H1 (cell line): ENCODE data around the gene HSD17B2. TPM values are rescaled to one million over a fixed set of nuclear protein-coding genes. Genes with fewer than 3 reads are reported as not detected.

Experiments
- CTCF ChIA-PET: fragments of 300-600 bp; sonication (Branson Sonifier 250); formaldehyde crosslinking; loops from one replicate; lab custom pipeline; 2021; ENCODE audit not compliant: partially characterized antibody; lab: Charles Lee
- POLR2A ChIA-PET: fragments of 300-600 bp; sonication (Branson Sonifier 250); formaldehyde crosslinking; loops from one replicate; lab custom pipeline; 2021; ENCODE audit warnings: inconsistent platforms; ENCODE audit not compliant: partially characterized antibody; lab: Charles Lee
- DNase-seq, 2 experiments: peaks; one replicate each; pipeline versions ENCODE4 v3.0.0 to v3.0.0-alpha.2; 2010 to 2022; ENCODE audit warnings: low spot score in 2 of 2, low read depth in 1 of 2, mixed read lengths in 1 of 2
- FAIRE-seq: peaks from 2 replicates; lab custom pipeline; 2011; peaks lifted over from hg19 to GRCh38; lab: Jason Lieb, UNC
- H2AFZ ChIP-seq: 2 replicates; pipeline ENCODE4 v1.8.1; 2012; ENCODE audit warnings: low read length, inconsistent platforms
- H2AK5ac ChIP-seq: 2 replicates; pipeline ENCODE4 v1.6.1; 2013; ENCODE audit warnings: low read depth, low read length
- H2BK120ac ChIP-seq: replicated peaks from 2 replicates; pipeline ENCODE3; 2013; ENCODE audit warnings: low read depth, low read length, inconsistent platforms
- H2BK12ac ChIP-seq: 2 replicates; pipeline ENCODE4 v1.6.1; 2013; ENCODE audit warnings: low read depth, low read length
- H2BK15ac ChIP-seq: 2 replicates; pipeline ENCODE4 v1.6.1; 2013; ENCODE audit warnings: low read length
- H2BK20ac ChIP-seq: 2 replicates; pipeline ENCODE4 v1.6.1; 2013; ENCODE audit warnings: low read length
- H2BK5ac ChIP-seq: 2 replicates; pipeline ENCODE4 v1.6.1; 2013; ENCODE audit warnings: low read depth, low read length
- H3K14ac ChIP-seq: 2 replicates; pipeline ENCODE4 v1.6.1; 2013; ENCODE audit warnings: inconsistent platforms; ENCODE audit not compliant: insufficient read length
- H3K18ac ChIP-seq: 2 replicates; pipeline ENCODE4 v1.6.1; 2013; ENCODE audit warnings: low read length; ENCODE audit errors: extremely low read depth
- H3K23ac ChIP-seq: 2 replicates; pipeline ENCODE4 v1.6.1; 2013; ENCODE audit warnings: inconsistent platforms; ENCODE audit not compliant: insufficient read length
- H3K23me2 ChIP-seq: 2 replicates; pipeline ENCODE4 v1.6.1; 2013; ENCODE audit warnings: low read depth, low read length
- H3K27ac ChIP-seq: 2 replicates; pipeline ENCODE4 v1.6.1; 2011; ENCODE audit warnings: low read depth, low read length, inconsistent platforms
- H3K27me3 ChIP-seq, 4 experiments: replicated peaks in 1 of 4; 1 replicate in 1 of 4; 2 replicates in 3 of 4; pipeline versions ENCODE4 v1.6.1 to v1.8.1; 2011 to 2013; ENCODE audit warnings: low read length in 3 of 4, mild to moderate bottlenecking in 3 of 4, inconsistent platforms in 2 of 4, mixed read lengths in 2 of 4, moderate library complexity in 1 of 4; ENCODE audit not compliant: control insufficient read depth in 3 of 4, insufficient read depth in 3 of 4; ENCODE audit errors: extremely low read depth in 1 of 4
- H3K36me3 ChIP-seq, 4 experiments: 2 replicates each; pipeline versions ENCODE4 v1.6.1 to v1.8.1; 2011 to 2013; ENCODE audit warnings: mild to moderate bottlenecking in 4 of 4, low read length in 3 of 4, moderate library complexity in 2 of 4, control low read depth in 1 of 4, inconsistent platforms in 1 of 4; ENCODE audit not compliant: insufficient read depth in 4 of 4, control insufficient read depth in 2 of 4
- H3K4ac ChIP-seq: replicated peaks from 2 replicates; pipeline ENCODE3; 2013; ENCODE audit warnings: low read length, low read depth, mixed read lengths, inconsistent platforms; ENCODE audit not compliant: insufficient read length
- H3K4me1 ChIP-seq, 4 experiments: replicated peaks in 1 of 4; 1 replicate in 1 of 4; 2 replicates in 3 of 4; pipeline versions ENCODE4 v1.6.1 to v1.8.1; 2011 to 2013; ENCODE audit warnings: low read length in 3 of 4, inconsistent platforms in 2 of 4, mixed read lengths in 1 of 4; ENCODE audit not compliant: insufficient read depth in 4 of 4, control insufficient read depth in 3 of 4
- H3K4me2 ChIP-seq, 2 experiments: 2 replicates each; pipeline versions ENCODE4 v1.6.1 to v1.8.1; 2011 to 2013; ENCODE audit warnings: low read depth in 2 of 2, low read length in 2 of 2, control low read depth in 1 of 2, inconsistent platforms in 1 of 2, mild to moderate bottlenecking in 1 of 2; ENCODE audit not compliant: insufficient read depth in 1 of 2
- H3K4me3 ChIP-seq, 4 experiments: fragments of 200-600, 300-600 bp in 1 of 4; sonication (generic), shearing (Covaris generic), sonication (Bioruptor Twin) in 1 of 4; 2 replicates each; pipeline versions ENCODE4 v1.5.1 to v1.8.1; 2011 to 2016; ENCODE audit warnings: low read length in 4 of 4, low read depth in 3 of 4, control low read depth in 2 of 4, inconsistent platforms in 2 of 4, mild to moderate bottlenecking in 2 of 4, mixed read lengths in 1 of 4, moderate library complexity in 1 of 4; ENCODE audit not compliant: insufficient read depth in 2 of 4; ENCODE audit errors: extremely low read depth in 1 of 4
- H3K56ac ChIP-seq: replicated peaks from 2 replicates; pipeline ENCODE3; 2013; ENCODE audit warnings: low read depth, mild to moderate bottlenecking, mixed read lengths, low read length, inconsistent platforms; ENCODE audit not compliant: insufficient read length
- H3K79me1 ChIP-seq: 2 replicates; pipeline ENCODE4 v1.6.1; 2013; ENCODE audit warnings: low read depth, low read length, control low read depth
- H3K79me2 ChIP-seq, 2 experiments: 2 replicates each; pipeline versions ENCODE4 v1.6.1 to v1.8.1; 2012 to 2013; ENCODE audit warnings: low read length in 2 of 2, mild to moderate bottlenecking in 2 of 2, inconsistent platforms in 1 of 2; ENCODE audit not compliant: insufficient read depth in 2 of 2, control insufficient read depth in 1 of 2
- H3K9ac ChIP-seq, 4 experiments: replicated peaks in 1 of 4; 1 replicate in 1 of 4; 2 replicates in 3 of 4; pipeline versions ENCODE4 v1.6.1 to v1.8.1; 2011 to 2013; ENCODE audit warnings: low read depth in 3 of 4, low read length in 3 of 4, control low read depth in 2 of 4, mild to moderate bottlenecking in 2 of 4, moderate library complexity in 2 of 4, inconsistent platforms in 1 of 4; ENCODE audit errors: extremely low read depth in 1 of 4
- H3K9me3 ChIP-seq, 2 experiments: 2 replicates each; pipeline versions ENCODE4 v1.6.1 to v1.8.1; 2012 to 2013; ENCODE audit warnings: mild to moderate bottlenecking in 2 of 2, moderate library complexity in 2 of 2, control low read depth in 1 of 2, inconsistent platforms in 1 of 2, low read depth in 1 of 2, low read length in 1 of 2, mixed read lengths in 1 of 2; ENCODE audit not compliant: insufficient read depth in 2 of 2
- H4K20me1 ChIP-seq, 2 experiments: replicated peaks in 1 of 2; 2 replicates each; pipeline versions ENCODE3 to v1.8.1; 2011 to 2013; ENCODE audit warnings: inconsistent platforms in 2 of 2, low read length in 2 of 2, mild to moderate bottlenecking in 1 of 2; ENCODE audit not compliant: insufficient read depth in 2 of 2, control insufficient read depth in 1 of 2
- H4K5ac ChIP-seq: 2 replicates; pipeline ENCODE4 v1.6.1; 2013; ENCODE audit warnings: low read length, low read depth, mixed read lengths, inconsistent platforms; ENCODE audit not compliant: insufficient read length
- H4K8ac ChIP-seq: 2 replicates; pipeline ENCODE4 v1.8.0; 2013; ENCODE audit warnings: mild to moderate bottlenecking, moderate library complexity, low read length, inconsistent platforms; ENCODE audit not compliant: insufficient read depth; ENCODE audit errors: extremely low read depth
- H4K91ac ChIP-seq: replicated peaks from 2 replicates; pipeline ENCODE3; 2013; ENCODE audit warnings: low read length, mixed read lengths, inconsistent platforms; ENCODE audit not compliant: insufficient read length
- ATF3 ChIP-seq: IDR thresholded peaks from 2 replicates; pipeline ENCODE4 v1.6.1; 2011; ENCODE audit warnings: low read depth, mild to moderate bottlenecking, low read length; ENCODE audit not compliant: insufficient read depth
- BRCA1 ChIP-seq: IDR thresholded peaks from 2 replicates; pipeline ENCODE4 v1.6.1; 2012; ENCODE audit warnings: low read depth, low read length, improper control_type of control experiment
- CHD1 ChIP-seq: IDR thresholded peaks from 2 replicates; pipeline ENCODE4 v1.6.1; 2012; ENCODE audit warnings: low read depth, low read length, improper control_type of control experiment
- GTF2F1 ChIP-seq: IDR thresholded peaks from 2 replicates; pipeline ENCODE4 v1.6.1; 2012; ENCODE audit warnings: low read depth, low read length, improper control_type of control experiment, borderline replicate concordance
- HDAC2 ChIP-seq, 2 experiments: fragments of 300-600 bp in 1 of 2; sonication (generic) in 1 of 2; IDR thresholded peaks; 2 replicates each; pipeline ENCODE4 v1.6.1; 2011 to 2012; ENCODE audit warnings: low read depth in 2 of 2, low read length in 2 of 2, mild to moderate bottlenecking in 2 of 2, moderate library complexity in 2 of 2, borderline replicate concordance in 1 of 2, inconsistent platforms in 1 of 2
- HDAC6 ChIP-seq: IDR thresholded peaks from one replicate; pipeline ENCODE4 v1.7.1; 2012; ENCODE audit warnings: low read depth, mild to moderate bottlenecking, inconsistent platforms, low read length, moderate library complexity
- KDM4A ChIP-seq: IDR thresholded peaks from one replicate; pipeline ENCODE4 v1.7.1; 2012; ENCODE audit warnings: low read depth, mild to moderate bottlenecking, moderate library complexity, low read length, inconsistent platforms; ENCODE audit not compliant: severe bottlenecking
- RAD21 ChIP-seq, 2 experiments: IDR thresholded peaks in 1 of 2; conservative IDR thresholded peaks in 1 of 2; 2 replicates each; pipeline ENCODE4 v1.6.1; 2011; ENCODE audit warnings: low read depth in 2 of 2, low read length in 2 of 2, improper control_type of control experiment in 1 of 2, inconsistent platforms in 1 of 2, mild to moderate bottlenecking in 1 of 2, moderate library complexity in 1 of 2
- SIN3A ChIP-seq, 2 experiments: IDR thresholded peaks in 1 of 2; conservative IDR thresholded peaks in 1 of 2; 2 replicates each; pipeline ENCODE4 v1.6.1; 2011 to 2012; ENCODE audit warnings: low read length in 2 of 2, improper control_type of control experiment in 1 of 2, low read depth in 1 of 2, mild to moderate bottlenecking in 1 of 2
- SP2 ChIP-seq: IDR thresholded peaks from 2 replicates; pipeline ENCODE4 v1.6.1; 2012; ENCODE audit warnings: mild to moderate bottlenecking, low read length, inconsistent platforms
- SP4 ChIP-seq: IDR thresholded peaks from 2 replicates; pipeline ENCODE4 v1.6.1; 2012; ENCODE audit warnings: low read length, inconsistent platforms
- TAF7 ChIP-seq: optimal IDR thresholded peaks from 2 replicates; pipeline ENCODE3; 2011; ENCODE audit warnings: low read depth, mild to moderate bottlenecking, inconsistent platforms, low read length, moderate library complexity, borderline replicate concordance
- WGBS, 2 experiments: shearing (Covaris generic) in 1 of 2; methylation state at CpG; one replicate each; pipeline versions ENCODE4 v1.1.6 to v1.1.7; 2013 to 2015; ENCODE audit warnings: low lambda C conversion rate in 2 of 2, mixed read lengths in 2 of 2, inconsistent platforms in 1 of 2, low coverage in 1 of 2, missing lambda C conversion rate in 1 of 2; ENCODE audit not compliant: insufficient replicate concordance in 2 of 2, insufficient coverage in 1 of 2, insufficient read length in 1 of 2; ENCODE audit errors: extremely low coverage in 1 of 2, missing lambda C conversion rate in 1 of 2; 5-methylcytosine and 5-hydroxymethylcytosine counted together
- polyA plus RNA-seq, 7 experiments: library from polyadenylated mRNA; depleted of rRNA in 3 of 7; stranded (reverse) in 5 of 7; unstranded in 2 of 7; fragments of >200 nt in 5 of 7; fragments of 200-250 nt in 2 of 7; gene quantifications; 1 replicate in 5 of 7; 2 replicates in 1 of 7; 4 replicates in 1 of 7; pipeline versions ENCODE4 v1.2.1 to v1.2.3, GENCODE V29; 2011 to 2013; ENCODE audit warnings: missing spikeins in 2 of 7, mixed read lengths in 2 of 7
- total RNA-seq: library from RNA; stranded (reverse); fragmentation: NEBNext Ultra II Directional; extraction: Animal tissue kit (Norgen Biotek cat#: 25700); gene quantifications from 2 replicates; pipeline ENCODE4 v1.2.1, GENCODE V29; 2021

HSD17B2 gene
- total and polyA plus RNA-seq, 2 of the 8 experiments (the other 6 are each of a cell fraction or from before 2014, with no cell fraction given), result not detected

GRCh38 chr16:81987121-81987520 is 47.9 kb upstream of the HSD17B2 start:
- no peaks in the 10 kb centered on the region for H3K9me3 ChIP-seq
- no peak overlapping the region for H3K4ac ChIP-seq
- H2AFZ ChIP-seq, result no peak overlapping the region
- no peak overlapping the region for H2BK15ac ChIP-seq
- no peak overlapping the region for H3K23ac ChIP-seq
- CTCF ChIA-PET, result interaction anchor here (0.6 to 3.1 kb wide), 6 partner anchors 10 to 236 kb away, joined by 3 to 18 read pairs (median 3); no protein-coding TSS in a partner anchor
- no peaks in the 10 kb centered on the region for H3K36me3 ChIP-seq
- H2AK5ac ChIP-seq, result no peak overlapping the region
- FAIRE-seq (no peak), DNase-seq (no peak)
- no peak overlapping the region for H3K56ac ChIP-seq
- no peak overlapping the region for H3K14ac ChIP-seq
- no peak overlapping the region for H4K91ac ChIP-seq
- no peak overlapping the region for H3K4me2 ChIP-seq
- H3K4me3 ChIP-seq, result no peak overlapping the region
- H3K9ac ChIP-seq, result no peak overlapping the region
- H2BK20ac ChIP-seq, result no peak overlapping the region
- no peak overlapping the region for H3K18ac ChIP-seq
- H3K79me2 ChIP-seq, result no peaks in the 10 kb centered on the region
- H3K4me1 ChIP-seq, result no peaks in the 10 kb centered on the region; a peak in 1 of 7 replicates
- POLR2A ChIA-PET, result no interaction called here
- no peak overlapping the region for H2BK12ac ChIP-seq
- no peaks in the 10 kb centered on the region for H3K23me2 ChIP-seq
- no peak overlapping the region for H4K8ac ChIP-seq
- no peak overlapping the region for H2BK5ac ChIP-seq
- no peak overlapping the region for H4K5ac ChIP-seq
- H4K20me1 ChIP-seq, result no peaks in the 10 kb centered on the region
- H3K27ac ChIP-seq, result no peak overlapping the region
- WGBS, 2 experiments, result 86% methylated on average over 8 of the region's 8 CpGs; no CpG with 5 or more reads in 1 of the 2 experiments
- H2BK120ac ChIP-seq, result no peak overlapping the region
- no peaks in the 10 kb centered on the region for H3K27me3 ChIP-seq
- no peaks in the 10 kb centered on the region for H3K79me1 ChIP-seq
- TF ChIP-seq TAF7 (no peak), GTF2F1 (no peak), HDAC6 (no peak), SP4 (no peak), SIN3A (conservative IDR thresholded peaks at IDR 0.05 in 1 of 2, IDR thresholded peaks at IDR 0.05 in 1 of 2; ENCODE audit: low read depth in 1 of 2, low read length in 2 of 2) (no peak), HDAC2 (IDR thresholded peaks at IDR 0.05; ENCODE audit: borderline replicate concordance in 1 of 2, low read depth in 2 of 2, low read length in 2 of 2) (no peak), BRCA1 (no peak), KDM4A (no peak), ATF3 (no peak), RAD21 (IDR thresholded peaks at IDR 0.05 in 1 of 2, conservative IDR thresholded peaks at IDR 0.05 in 1 of 2; ENCODE audit: low read depth in 2 of 2, low read length in 2 of 2) (no peak), CHD1 (no peak), SP2 (no peak)
